ENCODE data around the gene MRPL50.

The MRPL50 gene

DNA sequence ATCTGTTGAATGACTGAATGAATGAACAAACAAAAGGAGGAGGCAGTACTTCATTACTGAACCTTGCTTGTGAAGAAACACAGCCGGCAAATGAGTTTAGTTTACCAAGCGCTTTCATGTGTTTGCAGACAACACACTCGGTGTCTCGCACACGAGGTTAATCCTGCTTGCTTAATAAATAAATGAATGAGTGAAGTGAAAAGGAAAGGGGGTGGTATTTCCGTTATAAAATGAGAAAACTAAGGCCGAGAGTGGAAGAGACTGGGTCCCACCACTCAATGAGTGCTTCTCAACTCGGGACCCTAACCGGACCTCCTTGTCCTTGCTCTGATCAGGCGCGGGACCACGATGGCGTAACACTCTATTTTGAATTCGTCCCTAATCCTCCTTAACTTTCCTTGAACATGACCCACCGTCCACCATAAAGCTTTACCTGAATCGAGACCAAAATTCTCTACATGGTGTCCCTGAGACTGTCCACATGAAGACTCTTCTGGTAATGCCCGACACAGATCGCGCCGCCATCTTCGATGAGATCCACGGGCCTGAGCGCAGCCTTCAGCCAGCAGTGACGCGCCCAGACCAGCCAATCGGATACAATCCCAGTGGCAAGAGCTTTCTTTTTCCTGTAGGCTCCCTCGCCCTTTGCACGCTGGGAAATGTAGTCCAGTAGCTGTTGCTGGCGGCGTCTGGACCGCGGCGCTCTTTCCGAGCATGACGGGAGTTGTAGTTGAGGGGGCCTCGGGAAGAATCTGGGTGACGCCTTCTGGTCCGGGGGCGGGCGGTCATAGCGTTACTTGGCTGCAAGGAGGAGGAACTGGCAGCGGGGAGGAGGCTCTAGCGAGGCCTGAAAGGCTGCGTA, at the start of gene MRPL50, which contains the start of gene ZNF189:
Gene MRPL50, minus strand, starts transcription at position 551 of the 862 bp plus-strand sequence. Its CDS starts 26 bp downstream, at position 525.
Gene ZNF189, plus strand, starts transcription at position 784 of the 862 bp plus-strand sequence. CDS start 306 bp downstream, outside the sequence.
- DNase-seq = peak; percentile 98

DNA sequence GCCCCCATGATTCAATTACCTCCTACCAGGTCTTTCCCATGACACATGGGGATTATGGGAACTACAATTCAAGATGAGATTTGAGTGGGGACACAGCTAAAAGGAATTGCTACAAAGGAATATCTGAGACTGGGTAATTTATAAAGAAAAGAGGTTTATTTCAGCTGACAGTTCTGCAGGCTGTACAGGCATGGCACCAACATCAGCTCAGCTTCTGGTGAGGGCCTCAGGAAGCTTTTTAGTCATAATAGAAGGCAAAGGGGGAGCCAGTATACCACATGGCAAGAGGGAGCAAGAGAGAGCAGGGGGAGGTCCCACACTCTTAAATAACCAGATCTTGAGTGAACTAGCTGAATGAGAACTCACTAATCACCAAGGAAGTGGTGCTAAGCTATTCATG, 48.3 kb upstream of the MRPL50 start:
- no peak for DNase-seq

DNA sequence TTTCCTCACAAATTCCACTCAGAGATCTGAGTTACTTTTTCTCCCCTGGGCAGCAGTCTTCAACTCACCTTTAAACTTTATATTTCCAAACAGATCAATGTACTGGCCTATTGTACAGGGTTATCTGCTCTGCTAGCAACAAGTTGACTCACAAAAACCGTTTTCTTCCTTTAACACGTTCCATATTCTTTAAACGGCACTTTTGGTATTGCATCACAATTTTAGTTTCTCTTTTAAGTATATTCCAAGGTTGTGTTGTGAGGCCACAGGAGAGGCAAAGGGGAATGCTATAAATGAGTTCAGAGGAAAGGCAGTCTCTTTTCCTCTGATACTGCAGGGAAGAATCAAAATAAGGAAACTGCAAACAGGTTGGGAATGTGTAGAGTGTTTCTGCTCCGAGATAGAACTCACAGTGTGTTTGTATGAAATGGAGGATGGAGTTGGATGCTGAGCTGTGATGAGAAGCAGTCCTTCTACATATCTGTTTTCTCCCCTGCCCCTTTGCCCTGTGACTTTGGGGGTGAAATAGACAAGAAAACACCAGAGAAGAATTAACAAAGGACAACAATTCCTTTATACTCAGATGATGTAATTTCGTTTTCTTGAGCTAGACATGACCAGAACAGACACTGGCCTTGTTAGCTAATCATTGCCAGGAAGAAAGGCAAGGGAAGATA, 47.1 kb upstream of the MRPL50 start:
- no peak for DNase-seq

DNA sequence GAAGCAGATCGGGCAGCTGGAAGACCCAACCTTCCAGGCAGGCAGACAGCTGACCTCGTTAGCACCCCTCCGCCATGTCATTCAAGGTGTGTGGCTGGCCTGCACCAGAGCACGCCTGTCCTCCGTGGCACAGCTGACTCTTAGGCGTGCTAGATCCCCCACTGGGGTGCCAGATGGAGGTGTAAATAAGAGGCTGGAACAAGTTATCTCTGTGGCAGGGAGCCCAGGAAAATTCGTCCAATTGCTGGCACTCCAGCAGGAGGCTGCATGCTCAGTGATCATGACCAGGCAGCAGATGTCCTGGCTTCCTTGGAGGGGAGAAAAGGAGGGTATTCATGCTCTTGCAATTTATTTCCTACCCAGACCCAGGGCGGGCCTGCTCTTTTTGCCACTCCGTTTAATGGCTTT, 45.0 kb upstream of the MRPL50 start:
- DNase-seq = no peak

DNA sequence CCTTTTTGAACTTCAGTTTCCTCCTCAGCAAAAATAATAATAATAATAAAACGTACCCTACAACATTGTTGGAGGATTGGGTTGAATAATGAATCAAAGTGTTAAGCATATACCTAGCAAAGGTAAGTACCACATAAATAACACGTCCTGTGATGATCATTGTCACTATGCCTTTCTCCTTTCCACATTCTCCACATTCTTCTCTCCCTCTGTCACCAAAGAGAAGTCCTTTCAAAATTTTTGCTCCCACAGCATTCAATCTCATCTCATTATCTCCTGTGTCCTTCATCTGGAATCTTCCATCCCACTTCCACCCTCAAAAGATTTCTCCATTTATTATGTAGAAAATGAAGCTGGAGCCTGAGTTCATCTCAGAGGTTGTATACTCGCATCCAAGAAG, 44.3 kb upstream of the MRPL50 start:
- no peak for DNase-seq

DNA sequence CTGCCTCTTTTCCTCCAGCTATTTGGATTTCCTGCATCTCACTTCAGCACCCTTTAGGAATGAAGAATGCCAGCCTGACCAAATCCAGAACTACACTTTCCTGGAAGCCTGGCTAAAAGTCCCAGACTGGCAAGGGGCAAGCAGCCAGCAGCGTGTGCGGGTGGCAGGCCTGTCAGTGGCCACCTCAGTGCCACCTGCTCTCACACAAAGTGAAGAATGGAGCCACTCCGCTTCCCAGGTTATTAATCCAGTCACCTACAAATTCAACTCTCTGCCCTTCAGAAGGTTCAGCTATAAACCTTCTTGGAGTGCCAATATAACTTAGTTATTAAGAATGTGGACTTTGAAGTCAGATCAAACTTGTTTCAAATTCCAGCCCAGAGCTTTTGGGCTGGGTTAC, 43.9 kb upstream of the MRPL50 start:
- DNase-seq = no peak

DNA sequence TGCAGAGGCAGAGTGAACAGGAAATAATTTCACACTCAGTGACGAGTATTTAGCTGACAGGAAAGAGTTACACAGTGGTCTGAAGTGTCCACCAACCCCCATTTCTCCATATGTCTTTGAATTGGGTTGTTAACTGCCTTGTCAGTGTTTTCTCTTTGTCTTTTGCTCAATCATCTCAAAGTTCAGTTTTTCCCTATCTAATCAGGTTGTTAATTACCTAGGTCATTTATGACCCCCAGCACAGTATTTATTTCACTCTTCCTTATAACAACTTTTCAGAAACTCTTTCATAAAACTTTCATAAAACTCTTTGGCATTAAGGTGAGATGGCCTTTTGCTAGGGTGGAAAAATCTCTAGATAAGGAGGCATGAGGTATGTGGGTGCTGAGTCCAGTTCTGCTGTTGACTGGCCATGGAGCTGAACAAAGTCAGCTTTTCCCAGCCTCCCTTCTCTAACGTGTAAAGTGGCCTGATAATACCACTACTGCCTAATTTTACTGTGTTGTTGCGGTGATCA, 42.4 kb upstream of the MRPL50 start:
- no peak for DNase-seq

DNA sequence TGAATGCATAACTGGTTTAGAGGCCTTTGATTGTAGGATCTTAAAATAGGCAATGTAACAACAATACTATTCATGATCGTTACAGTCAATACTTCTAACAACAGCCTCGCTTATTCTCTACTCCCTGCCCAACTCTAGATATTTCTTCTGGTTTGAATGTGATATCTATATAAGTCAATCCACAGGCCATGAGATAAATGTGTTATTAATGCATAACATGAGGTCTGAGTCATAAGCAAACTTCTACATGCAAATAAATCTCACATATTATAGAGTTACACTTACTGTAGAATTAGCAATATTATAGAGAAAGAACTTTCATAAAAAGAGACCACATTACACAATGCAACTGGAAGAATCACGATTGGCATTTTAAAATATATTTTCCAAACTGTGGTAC, 40.1 kb upstream of the MRPL50 start:
- no peak for DNase-seq

DNA sequence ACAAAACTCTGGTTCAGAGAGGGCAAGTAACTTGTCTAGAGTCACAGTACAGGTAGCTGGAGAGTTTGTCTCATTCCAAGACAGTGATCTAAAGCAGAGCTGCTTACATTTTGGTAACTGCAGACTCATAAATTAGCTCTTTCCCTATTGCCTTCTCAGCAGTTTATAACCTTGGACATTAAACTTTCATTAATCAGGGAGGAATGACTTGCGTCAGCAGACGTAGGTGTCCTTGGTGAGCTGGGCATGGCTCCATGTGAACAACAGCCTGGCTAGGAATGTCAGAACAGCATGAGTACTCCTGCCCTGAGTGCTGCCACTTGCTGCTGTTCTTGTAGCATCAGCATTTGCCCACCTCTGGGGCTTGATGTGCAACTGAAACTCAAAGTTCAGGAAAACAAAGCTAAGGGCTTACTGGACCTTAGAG, 39.4 kb upstream of the MRPL50 start:
- DNase-seq = no peak

DNA sequence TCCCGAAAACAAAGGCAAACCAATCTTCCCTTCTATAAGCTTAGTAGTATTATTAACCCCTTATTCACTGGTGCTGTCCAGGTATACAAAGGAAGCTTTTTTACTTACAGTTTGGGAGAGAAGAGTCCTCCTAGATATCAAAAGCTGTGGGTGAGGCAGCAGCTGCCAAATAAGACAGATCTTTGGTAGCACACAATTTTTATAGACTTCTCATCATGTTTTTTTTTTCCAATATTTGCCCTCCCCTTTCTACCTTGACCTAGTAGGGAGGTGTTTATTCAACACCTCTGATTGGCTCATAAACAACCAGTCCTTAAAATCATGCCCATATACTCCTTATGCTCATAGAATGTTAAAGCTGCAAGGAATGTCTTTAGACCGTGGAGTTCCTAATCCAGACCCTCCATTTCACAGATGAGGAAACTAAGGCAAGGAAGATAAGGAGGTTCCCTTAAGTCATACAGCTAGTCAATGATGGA, 37.2 kb upstream of the MRPL50 start, which contains the start of gene ALDOB:
Gene ALDOB, minus strand, starts transcription at position 174 of the 479 bp plus-strand sequence. CDS start 4,887 bp downstream, outside the sequence.
- DNase-seq = no peak

DNA sequence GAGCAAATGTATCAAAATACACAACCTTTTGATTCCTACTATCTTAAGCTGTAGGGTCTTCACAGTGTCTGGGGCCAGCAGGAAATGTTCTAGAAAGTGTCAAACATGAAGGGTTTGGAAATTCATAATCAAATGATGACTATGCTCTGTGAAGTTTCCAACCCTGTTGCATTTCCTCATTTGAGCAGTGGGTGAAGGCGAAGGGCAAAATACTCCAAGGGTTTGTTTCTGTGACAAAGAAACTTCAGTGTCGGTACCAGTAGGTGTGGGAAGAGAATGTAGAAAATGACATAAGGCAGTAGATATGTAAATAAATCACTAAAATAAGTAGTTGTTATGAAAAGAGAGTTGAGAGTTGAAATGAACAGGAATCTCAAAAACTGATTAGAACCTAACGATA, 36.6 kb upstream of the MRPL50 start:
- no peak for DNase-seq

DNA sequence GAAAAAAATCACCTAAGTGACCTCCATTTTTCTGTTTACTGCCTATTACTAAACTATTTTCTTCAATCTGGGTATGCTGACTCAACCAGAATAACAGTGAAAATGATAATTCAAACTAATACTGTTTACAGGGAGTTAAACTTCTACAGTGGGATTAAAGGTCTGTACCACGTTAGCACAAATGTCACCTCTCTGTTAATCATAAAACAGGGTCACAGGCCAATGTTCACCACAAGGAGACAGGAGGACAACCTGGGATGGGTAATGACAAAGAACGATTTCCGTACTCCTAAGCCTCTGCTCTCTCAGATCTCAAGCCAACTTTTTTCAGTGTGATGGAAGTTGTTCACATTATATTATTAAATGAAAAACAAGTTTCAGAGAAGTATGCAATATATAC, 34.8 kb upstream of the MRPL50 start:
- DNase-seq = no peak

DNA sequence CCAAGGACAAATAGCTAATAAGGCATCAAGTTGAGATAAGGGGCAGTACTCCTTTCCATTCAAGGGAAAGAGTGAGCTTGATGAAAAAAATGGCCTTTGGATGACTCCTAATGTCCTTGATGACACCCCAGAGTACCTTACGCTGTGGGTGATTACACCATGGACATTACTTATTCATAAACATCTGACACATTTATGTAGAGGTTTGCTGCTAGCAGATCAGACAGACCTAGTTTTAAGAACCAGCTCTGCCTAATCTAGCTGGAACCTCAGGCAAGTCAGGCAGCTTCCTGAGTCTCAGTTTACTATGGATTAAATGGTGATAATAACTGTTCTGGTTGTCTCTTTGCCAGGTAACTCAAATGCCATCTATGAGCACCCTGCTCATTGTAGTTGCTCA, 34.3 kb upstream of the MRPL50 start:
- no peak for DNase-seq

DNA sequence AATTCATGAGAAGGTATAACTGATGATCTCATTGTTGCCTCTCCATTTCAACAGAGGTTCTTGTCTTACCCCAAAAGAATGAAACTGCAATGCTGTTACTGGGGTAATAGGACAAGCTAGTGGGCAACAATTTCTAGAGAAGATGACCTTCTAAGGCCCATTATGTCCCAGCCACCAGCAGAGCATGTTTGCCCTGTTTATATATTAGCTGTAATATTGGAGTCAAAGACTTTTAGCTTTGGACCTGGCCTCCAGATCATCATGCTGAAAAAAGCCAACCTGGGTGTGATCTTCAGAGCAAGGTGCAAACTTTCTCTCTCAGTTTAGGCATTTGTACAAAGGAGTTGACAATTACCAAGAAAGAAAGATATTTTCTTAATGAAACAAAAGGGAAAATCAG, 33.8 kb upstream of the MRPL50 start:
- DNase-seq = no peak

DNA sequence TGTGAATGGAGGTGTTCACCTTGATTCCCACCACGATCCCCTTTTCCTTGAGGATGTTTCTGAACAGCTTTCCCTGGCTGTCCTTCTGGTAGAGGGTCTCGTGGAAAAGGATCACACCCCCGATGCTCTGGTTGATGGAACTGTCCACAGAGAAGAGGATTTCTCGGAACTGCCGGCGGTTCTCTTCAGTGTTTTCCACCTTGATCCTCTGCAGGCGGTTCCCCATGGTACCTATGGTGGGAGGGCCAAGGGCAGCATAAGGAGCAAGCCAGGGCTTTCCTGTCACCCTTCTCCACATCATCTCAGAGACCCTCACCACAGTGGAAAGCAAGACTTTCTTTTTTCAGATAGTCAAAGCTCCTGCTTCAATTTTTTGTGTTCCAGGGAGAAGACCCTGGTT, 31.3 kb upstream of the MRPL50 start:
- DNase-seq = no peak

DNA sequence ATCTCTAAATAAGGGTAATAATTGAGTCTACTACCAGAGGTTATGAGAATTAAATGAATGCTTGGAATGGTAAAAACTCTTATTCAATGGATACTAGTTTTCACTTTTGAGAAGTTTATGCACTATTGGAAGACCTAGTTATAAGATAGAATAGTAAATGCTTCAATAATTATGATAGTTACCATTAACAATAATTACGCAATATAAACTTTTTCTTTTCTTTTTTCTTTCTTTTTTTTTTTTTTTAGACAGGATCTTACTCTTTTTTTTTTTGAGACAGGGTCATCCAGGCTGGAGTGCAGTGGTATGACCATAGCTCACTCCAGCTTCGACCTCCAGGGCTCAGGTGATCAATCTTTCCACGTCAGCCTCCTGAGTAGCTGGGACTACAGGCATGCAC, 30.5 kb upstream of the MRPL50 start:
- no peak for DNase-seq

DNA sequence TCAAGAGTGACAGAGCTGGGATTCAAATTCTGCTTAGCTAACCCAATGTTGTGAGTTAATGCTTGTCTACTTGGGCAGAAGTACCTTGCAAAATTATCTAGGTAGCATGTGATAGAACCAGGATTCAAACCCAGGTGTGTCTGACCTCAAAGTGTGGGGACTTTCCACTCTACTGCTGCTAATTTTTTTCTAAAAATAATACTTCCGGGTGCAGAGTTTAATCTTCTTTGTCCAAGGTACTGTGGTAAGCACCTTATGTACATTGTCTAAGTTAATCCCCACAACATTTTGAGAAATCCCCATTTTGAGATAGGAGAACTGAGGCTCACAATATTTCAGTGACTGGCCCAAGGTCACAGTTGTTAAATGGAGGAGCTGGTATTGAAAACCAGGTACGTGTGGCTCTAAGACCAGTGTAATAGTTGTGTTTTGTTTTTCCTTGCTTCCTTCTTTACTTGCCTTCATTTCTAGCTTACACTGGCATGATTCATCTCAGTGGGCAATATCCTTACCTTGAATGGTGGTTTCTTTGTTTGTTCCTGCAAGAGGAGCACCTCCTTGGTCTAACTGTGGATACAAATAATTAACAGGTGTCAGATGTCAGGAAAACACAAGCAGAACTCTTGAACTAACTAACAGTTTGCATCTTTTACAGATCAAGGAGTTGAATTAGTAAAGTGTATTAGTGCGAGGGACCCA, 29.7 kb upstream of the MRPL50 start:
- no peak for DNase-seq

DNA sequence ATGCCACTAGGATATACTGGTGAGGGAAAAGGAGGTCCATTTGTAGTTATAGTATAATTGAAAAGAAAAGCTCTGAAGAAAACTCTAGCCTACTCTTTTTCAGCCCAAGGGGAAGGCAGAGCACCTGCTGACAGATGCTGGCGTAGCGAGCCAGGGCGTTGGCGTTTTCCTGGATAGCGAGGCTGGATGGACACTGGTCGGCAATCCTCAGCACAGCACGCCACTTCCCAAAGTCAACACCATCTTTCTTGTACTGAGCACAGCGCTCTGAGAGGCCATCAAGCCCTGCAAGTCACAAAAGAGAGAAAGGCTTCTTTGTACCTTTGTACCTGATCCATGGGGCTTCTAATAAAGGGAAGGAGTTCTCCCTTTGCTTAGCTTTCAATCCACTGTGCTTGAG, 28.9 kb upstream of the MRPL50 start:
- no peak for DNase-seq

DNA sequence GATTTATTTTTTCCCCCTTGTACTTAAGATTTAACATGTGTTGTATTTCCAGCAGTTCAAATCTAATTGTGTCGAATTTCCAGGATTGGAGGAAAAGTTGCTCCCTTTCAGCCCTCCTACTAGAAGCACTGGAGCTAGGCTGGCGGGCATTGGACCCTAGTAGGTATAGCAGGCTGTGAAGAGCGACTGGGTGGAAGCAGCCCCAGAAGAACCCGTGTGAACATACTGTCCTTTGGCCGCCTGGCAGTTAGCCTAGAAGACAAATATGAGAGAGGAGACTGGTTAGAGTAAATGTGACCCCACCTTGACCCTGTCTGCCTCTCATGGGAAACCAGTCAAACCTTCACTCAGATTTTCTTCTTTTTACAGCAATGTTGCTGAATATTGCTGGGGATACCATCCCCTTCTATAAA, 23.2 kb upstream of the MRPL50 start:
- no peak for DNase-seq

DNA sequence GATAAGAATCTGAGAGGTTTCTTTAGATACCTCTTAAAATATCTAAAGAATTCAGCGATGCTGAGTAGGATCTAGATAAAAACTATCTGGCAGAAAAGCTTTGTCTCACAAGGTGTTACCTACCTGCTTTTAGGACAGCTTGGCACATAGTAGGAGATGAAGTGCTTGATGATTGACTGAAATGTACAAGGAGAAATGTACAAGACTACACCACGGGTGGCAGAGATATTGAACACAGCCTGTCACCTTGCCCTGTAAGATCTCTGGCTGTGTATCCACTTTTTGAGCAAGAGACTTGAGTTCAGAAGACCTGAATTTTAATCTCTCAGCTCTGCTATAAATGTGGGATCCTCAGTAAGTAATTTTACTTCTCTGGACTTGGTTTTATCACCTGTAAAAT, 21.4 kb upstream of the MRPL50 start:
- no peak for DNase-seq

DNA sequence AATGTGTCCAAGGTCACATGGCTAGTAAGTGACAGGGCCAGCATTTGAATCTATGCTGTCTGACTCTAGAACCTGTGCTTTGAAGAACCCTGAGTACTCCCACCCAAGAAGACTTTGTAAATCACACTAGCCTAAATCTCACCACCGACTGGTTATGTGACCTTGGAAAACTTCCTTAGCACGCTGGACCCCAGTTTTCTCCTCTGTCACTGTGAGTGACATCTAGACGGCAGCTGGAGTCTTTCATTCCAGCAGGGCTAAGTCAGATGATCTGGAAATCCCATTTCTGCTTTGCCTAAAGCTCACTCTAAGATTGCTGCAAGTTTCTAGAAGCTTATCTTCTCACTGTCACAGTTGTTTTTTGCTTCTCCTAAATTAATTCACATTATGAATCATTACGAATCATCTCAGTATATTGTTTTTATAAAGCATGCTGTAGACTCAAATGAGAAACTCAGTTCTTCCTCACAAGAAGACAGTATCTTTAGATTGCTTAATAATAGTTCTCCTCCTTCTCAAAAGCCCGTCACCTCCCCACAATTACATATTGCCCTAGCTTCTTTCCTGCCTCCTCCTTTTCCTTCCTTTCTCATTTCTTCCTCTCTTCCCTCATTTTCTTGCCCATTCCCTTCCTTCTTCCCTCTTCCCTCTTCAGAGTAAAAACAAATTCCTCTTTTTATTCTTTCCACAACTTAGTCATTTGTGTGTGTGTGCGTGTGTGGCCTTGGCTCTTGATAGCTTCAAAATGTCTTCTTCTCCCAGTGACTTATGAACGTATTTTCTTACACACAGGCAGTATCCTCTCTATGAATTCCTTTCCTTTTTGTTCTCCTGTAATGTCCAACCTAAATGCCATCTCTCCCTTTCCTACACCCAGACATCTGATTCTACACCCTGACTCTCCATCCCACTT, 20.4 kb upstream of the MRPL50 start:
- no peak for DNase-seq

DNA sequence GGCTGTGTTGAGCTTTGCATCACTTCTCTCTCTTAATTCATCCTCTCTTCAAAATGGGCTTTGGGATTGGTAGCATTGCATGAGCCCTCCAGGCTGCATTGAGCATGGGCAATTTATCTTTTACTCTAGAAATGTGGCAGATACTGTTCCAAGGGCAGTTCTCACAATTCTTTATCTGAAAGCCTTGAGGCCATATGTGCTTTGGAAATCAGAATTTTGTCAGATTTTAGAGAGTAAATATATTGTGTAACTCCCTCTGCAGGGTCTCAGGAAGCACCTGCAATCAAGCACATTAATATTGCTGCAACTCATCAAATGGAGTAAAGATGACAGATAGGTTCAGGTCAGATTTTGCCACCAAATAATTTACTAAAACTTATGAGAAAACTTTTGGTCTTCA, 19.6 kb upstream of the MRPL50 start:
- no peak for DNase-seq
